MM.1S (cell line): ENCODE data around the gene UNC13B.

Experiments
- CTCF ChIP-seq: fragments of 300-600 bp; sonication (generic); IDR thresholded peaks from 2 replicates; pipeline ENCODE4 v1.5.1; 2016; ENCODE audit warnings: antibody characterized with exemption, low read length, mixed read lengths
- EZH2phosphoT487 ChIP-seq: fragments of 300-600 bp; sonication (generic); IDR thresholded peaks from 2 replicates; pipeline ENCODE4 v1.6.1; 2018; ENCODE audit warnings: antibody characterized with exemption, low read length

GRCh38 chr9:35269919-35270318 is 108.1 kb downstream of the UNC13B start:
- TF ChIP-seq CTCF = no peak
- no peak for TF ChIP-seq EZH2phosphoT487
